NCI-H2107 (cell line): ENCODE results near the gene ZNF334.

Experiments used
- DNase-seq: peaks from one replicate; lab custom pipeline; 2025; lab: John Stamatoyannopoulos, UW

ZNF334 gene

DNA sequence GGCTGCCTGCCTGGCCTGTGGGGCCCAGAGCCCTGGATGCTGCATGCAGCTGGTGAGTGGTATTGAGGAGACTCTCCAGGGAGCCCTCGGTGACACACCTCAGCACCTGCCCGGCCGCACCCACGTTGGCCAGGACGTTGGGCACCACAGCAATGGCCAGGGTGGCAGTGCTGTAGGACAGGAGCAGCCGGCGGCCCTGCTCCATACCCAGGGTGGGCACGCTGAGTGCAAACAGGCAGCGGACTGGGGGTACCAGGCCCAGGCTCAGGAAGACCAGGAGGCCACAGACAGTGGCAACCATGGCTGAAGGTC is 32.4 kb upstream of the ZNF334 start:
- no peak for DNase-seq

DNA sequence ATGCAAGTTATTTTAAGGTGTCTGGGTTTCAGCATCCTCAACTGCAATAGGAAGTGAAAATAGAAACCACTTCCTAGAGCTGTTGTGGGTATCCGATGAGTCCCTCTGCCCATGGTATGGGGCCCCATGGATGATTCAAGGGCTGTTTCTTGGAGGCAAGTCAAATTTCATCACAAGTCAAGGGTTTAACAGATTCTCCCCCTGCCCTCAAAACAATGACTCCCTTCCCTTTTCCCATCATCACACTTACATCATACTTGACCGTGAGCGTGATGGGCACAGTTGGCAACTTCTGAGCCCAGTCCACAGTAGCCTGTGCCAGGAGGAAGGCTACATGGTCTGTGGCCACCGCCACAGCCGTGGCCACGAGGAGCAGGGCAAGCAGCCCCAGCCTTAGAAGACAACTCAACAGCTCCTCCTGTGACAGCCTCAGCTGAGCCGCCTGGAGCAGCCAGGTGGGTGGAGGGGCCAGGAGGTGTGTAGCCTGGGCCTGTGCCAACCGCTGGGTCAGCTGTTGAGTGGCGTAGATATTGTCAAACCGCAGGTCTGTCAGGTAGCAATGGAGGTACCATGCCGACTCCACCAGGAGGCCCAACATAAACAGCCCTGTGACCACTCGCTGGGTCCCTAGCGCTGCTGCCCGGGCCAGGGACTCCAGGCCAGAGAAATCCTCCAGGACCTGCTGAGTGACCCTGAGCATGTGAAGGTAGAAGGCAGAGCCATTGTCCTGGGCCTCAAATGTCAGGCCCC is 31.9 kb upstream of the ZNF334 start:
- no peak for DNase-seq

DNA sequence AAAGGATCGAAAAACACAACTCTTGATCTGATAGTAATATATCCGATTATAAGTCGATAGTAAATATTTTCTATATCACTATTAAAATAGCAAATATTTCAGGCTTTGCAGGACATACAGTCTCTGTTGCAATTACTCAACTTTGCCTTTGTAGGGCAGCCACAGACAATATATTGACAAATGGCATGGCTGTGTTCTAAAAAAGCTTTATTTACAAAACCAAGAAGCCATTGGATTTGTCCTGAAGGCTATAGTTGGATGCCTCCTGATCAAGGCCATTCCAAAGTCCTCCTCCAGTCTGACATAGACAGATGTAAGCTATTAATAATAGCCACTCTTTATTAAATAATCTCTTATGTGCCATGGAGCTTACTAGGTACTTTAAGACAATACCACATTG is 31.2 kb upstream of the ZNF334 start:
- no peak for DNase-seq

DNA sequence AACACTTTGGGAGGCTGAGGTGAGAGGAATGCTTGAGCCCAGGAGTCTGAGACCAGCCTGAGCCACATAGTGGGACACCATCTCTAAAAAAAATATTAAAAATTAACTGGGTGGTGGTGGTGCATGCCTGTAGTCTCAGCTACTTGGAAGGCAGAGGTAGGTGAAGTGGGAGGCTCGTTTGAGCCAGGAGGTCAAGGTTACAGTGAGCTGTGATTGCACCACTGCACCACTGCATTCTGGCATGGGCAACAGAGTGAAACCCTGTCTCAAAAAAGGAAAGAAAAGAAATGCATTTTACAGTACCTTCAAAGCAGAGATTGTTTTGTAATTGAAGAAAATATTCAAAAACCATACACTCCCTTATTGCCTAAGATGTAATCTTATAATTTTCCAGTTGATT is 30.6 kb upstream of the ZNF334 start:
- DNase-seq = no peak

DNA sequence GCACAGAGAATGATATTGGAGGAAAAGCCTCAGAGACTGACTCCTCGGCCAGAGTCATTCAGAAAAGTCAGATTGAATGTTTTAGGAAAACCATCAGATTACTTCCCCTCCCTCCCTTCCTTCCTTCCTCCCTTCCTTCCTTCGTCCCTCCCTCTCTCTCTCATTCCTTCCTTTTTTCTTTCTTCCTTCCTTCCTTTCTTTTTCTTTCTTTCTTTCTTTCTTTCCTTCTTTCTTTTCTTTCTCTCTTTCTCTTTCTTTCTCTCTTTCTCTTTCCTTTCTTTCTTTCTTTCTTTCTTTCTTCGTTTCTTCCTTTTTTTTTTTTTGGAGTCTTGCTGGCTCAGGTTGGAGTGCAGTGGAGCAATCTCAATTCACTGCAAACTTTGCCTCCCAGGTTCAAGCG is 29.7 kb upstream of the ZNF334 start:
- DNase-seq = no peak

DNA sequence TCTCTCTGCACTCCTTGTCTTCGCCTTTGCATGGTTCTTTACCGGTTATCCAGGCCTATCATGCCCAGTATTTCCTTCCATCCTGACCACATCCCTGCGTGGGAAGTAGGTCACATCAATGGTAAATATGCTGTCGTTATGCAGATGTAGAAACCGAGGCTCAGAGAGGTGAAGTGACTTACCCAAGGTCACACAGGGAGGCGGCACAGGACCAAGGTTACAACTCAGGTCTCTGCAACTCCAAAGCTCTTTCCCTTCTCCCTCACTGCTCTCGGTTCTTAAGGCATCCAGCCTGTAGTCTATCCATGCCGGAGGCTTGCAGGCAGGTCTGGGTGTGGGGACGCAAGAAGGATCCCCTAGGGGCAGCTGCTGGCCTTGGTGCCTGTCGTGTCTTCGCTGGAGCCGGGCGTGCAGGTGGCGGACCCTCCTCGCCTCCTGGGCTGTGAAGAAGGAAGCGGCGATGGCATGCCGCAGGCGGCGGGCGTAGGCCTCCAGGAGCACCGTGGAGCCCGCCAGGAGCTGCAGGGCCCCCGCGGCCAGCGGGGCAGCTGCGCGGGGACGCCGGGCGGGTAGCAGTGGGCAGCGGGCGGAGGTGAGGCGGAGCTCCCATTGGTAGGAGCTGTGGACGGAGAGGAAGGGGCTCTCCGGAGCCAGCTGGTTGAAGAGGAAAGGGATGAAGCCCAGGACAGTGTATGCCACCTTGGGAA is 28.0 kb upstream of the ZNF334 start:
- DNase-seq = no peak

DNA sequence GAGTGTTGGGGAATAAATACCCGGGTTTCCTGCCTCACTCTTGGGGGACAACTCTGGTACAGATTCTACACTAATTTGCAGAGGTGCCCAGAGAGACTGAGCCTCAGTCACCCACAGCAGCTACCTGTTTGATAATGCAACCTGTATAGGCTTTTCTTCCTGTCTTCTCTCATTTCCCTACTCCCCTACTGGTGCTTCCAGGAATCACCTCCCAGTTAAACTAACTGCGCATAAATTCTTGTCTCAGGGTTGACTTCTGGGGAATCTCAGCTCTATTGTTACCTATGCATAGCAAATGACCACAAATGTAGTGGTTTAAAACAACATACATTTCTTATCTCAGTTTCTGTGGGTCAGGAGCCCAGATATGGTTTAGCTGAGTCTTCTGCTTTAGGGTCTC is 25.8 kb upstream of the ZNF334 start:
- DNase-seq = no peak

DNA sequence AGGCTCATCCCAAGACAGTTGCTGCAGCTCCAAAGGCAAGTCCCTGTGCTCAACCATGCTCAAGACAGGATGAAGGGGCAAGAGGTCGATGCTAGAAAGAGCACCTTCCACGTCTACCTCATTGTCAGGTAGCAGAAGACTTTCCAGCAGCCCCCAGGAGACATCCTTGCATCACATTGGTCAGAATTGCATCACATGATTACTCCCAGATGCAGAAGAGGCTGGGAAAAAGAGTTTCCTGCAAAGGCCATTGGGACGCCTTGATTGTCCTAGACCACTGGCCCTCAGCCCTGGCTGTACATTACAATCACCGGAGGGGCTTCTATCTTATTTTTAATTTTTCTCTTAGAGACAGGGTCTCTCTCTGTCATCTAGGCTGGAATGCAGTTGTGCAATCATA is 17.3 kb upstream of the ZNF334 start:
- no peak for DNase-seq

DNA sequence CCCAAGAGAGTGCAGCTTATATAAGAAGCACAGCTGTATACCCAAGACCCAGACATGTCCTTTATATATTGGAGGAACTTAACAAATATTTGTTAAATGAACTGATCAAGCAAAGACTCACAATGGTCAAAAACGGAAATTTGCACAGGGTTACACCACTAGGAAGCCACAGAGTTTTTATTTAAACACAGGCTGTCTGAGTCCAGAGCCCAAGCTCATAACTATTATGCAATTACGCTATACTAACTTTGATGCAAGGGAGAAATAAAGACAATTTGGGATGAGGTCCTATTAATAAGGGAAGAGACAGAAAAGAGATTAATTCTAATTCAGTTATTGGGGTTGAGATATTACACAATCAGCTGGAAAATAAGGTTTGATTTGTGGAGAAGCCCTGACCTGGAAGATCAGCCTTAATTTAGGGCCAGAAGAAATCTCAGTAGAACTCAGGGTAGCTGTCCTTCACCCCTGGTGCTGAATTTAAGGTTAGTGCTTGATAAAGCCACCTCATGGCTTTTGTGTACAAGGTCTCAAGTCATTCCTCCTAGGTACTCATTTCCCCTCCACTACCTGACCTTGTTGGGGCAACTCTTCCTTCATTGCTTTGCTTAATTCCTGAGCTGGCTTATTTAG is 10.5 kb upstream of the ZNF334 start:
- no peak for DNase-seq

DNA sequence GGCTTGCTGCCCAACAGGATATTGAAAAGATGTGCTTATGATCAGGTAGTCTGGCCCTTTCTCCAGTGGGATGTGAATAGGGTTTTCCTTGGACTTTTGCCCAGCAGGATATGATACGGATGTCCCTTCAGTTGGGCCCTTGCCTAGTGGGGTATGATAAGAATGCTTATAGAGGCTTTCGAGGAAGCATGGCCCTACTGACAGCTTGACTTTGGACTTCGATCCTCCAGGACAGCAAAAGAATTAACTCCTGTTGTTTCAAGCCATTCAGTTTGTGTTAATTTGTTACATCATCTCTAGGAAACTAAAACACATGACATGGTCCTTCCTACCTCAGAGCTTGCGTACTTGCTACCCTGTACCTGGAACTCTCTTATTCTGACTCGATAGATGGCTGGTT is 9.7 kb upstream of the ZNF334 start:
- no peak for DNase-seq

DNA sequence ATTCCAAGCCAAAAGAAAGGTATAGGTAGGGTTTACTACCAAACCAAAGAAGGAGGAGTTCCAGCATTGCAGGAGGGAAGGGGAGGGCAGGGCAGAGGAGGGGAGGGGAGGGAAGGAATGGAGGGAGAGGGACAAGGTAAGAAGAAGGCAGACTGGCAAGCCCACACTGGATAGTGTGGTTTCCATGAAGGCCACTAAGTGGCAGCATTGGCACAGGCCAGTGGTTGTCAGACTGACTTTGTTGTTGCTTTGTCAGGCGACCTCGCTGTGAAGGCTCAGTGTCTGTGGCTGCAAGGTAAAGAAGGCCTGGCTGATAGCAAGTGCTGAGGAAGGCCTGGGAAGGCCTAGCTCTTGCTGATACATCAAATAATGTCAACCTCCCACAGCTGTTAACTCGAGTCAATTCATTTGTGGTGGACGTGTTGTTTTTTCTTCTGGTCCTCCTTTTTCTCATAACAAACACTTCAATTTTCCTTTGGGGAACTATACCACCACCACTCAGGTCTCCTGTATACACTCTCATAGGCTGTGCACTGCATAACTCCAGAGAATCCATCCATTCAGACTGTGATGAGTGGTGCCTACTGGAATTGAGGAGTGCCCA is 7.7 kb upstream of the ZNF334 start:
- DNase-seq = no peak

DNA sequence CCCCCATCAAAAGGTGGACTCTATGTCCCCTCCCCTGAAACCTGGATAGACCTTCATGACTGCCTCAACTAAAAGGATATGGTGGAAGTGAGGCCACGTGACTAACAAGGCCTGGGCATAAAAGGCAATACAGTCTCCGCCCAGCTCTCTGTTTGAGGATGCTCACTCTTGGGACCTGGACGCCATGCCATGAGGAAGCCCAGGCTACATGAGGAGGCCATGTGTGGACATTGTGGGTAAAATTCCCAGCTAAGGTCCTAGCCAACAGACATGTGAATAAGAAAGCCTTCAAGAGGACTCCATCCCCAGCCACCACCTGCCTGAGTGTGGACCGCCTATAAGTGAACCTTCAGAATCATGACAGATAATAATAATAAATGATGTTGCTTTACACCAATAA is 7.2 kb upstream of the ZNF334 start:
- no peak for DNase-seq

DNA sequence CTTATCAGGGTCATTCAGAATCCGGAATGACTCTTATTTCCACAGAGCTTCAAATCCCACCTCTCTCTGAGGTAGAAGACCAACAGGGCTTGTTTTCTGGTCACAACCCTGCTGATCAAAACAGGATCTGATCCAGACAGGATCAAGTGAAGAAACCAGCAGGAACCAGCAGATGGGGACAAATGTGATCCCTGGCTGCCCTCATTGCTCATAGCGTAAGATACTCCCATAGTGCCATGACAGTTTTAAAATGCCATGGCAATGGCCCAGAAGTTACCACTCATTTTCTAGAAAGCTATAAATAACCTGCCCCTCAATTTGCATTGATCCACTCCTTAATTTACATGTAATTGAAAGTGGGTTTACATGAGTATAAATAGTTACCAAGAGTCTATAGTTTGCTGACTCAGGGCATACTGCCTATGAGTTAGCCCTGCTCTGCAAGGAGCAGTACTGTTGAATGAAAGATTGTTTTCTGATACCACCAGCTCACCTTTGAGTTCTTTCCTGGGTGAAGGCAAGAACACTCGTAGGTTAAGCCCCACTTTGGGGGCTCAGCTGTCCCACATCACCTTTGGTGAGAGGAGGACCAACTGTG is 6.2 kb upstream of the ZNF334 start:
- no peak for DNase-seq

DNA sequence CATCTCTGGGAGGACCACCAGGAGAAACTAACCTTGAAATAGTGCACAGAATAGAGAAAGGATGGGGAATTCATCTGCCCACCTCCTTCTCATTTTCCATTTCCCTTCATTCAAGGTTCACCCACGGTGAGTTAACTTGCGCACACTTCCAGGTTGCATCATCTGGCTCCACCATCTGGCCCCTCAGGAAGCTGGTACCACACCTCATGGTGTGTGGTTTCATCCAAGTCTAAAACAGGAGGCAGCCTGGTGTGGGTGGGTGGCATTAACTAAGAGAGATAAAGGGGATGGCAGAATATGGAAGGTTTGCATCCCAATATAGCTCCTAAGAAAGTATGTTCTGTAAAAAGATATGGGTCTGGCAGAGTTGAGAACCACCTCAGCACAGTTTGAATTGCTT is 3.8 kb downstream of the ZNF334 start:
- DNase-seq = no peak

DNA sequence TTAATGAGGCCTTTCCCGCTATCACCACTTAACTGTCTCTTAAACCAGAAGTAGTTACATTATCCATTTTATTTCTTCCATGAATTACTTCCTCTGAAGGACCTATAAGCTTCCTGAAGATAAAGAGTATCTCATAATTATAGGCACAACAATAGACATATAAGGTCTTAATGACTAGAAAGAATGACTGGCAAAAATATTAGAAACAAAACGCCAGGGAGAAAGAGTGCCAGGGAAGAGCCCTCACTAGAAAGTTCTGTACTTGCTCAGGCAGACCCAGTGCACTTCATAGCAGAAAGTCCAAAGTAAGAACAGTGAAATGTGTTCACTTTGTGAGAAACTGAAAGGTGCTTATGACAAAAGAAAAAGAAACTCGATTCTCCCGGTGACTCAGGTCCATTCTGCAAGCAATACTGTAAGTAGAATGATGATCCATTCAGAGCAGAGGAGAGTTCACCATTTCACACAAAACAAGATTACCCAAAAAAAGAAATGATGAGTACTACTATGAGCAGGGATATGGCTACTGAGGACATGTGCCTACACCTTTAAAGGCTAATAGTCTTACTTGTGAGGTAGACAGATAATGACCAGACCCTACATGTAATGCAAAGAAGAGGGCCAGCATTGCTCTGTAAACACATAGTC is 5.5 kb downstream of the ZNF334 start:
- DNase-seq = no peak

DNA sequence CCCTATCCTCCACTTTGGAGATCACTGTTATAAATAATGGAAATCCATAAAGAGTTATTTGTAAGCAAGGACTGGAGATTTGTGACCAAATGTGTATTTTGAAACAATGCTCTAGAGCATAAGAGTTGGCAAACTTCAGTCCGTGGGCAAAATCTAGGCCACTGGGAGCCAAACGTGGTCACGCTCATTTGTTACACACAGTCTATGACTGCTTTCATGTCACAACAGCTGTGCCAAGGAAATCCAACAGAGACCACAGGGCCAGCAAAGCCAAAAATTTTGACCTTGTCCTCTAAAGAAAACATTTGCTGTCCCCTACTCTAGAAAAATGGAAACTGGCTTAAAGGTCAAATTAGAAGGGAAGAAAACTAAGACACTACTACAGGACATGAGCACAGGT is 7.9 kb downstream of the ZNF334 start:
- DNase-seq = no peak

DNA sequence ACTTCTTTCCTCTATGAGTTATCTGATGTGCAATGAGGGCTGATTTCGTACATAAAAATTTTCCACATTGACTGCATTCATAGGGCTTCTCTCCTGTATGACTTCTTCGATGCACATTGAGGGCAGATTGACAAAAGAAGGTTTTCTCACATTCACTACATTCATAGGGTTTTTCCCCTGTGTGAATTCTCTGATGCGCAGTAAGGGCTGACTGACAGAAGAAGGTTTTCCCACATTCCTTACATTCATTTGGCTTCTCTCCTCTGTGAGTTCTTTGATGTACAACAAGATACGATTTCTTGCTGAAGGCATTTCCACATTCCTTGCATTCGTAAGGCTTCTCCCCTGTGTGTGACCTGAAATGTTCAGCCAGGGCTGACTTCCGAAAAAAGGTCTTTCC is 11.4 kb downstream of the ZNF334 start:
- DNase-seq = no peak

DNA sequence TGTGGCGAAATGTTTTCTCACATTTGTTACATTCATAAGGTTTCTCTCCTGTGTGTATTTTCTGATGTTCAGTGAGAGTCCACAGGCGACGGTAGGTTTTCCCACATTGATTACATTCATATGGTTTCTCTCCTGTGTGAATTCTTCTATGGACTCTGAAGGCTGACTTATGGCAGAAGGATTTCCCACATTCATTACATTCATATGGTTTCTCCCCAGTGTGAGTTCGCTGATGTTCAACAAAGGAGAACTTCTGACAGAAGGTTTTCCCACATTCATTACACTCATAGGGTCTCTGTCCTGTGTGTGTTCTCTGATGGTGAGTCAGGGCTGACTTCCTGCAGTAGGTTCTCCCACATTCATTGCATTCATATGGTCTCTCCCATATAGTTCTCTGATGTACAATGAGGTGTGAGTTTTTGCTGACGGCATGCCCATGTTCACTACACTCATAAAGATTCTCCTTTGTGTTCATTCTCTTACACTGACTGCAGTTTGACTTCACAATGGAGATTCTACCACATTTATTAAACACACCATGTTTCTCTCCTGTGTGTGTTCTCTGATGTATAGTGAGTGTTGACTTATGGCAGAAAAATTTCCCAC is 11.9 kb downstream of the ZNF334 start:
- no peak for DNase-seq

DNA sequence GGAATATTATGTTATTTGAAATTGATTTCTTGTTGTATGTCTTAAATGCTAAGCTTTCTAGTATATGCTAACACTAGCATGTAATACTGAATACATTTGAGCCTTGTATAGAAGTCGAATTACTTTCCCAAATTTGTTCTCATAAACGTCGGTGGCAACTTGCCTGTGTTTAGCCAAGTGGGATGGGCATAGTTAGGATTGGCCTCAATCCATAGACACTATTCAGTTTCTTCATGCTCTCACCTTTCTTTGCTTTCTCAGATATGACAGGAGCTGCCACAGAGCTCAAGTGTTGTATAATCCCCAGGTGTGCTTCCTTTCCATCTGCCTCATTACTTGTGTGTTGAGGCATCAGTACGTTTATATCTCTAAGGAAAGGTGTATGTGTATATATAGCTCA is 19.3 kb downstream of the ZNF334 start:
- no peak for DNase-seq

DNA sequence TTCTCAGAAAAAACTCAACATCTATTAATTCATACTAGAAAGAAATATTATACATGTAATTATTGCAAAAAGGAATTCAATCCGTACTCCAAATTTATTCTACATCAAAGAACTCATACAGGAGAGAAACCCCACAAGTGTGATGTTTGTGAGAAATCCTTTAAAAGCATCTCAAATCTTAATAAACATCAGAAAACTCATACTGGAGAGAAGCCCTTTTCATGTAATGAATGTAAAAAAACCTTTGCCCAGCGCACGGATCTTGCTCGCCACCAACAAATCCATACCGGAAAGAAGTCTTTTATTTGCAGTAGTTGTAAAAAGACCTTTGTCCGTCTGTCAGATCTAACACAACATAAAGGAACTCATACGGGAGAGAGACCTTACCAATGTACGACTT is 22.0 kb downstream of the ZNF334 start:
- DNase-seq = no peak

DNA sequence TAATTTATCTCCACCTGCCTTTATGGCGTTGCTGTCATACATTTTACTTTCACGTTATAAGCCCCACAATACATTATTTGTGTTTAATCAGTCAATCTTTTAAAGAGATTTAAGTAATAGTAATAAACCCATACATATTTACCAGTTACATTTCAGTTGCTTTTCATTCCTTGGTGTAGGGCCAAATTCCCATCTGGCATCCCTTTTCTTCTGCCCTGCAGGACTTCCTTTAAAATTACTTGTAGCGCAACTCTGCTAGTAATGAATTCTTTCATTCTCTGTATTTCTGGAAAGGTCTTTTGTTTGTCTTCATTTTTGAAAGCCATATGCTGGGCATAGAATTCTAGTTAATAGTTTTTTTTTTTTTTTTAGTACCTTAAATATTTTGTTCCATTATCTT is 24.9 kb downstream of the ZNF334 start:
- DNase-seq = no peak

DNA sequence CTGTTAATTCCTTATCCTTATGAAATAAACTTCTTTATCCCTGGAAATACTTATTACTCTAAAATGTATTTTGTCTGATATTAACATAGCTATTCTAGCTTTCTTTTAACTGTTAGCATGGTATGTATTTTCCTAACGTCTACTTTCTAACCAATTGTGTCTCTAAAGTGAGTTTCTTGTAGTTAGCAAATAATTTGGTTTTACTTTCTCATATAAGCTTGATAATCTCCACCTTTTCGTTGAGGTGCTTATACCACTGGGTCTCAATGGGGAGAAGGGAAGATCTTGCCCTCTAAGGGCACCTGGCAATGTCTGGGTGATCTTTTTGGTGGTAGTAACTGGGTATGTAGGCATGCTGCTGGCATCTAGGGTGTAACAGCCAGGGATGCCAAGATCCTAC is 25.7 kb downstream of the ZNF334 start:
- DNase-seq = no peak
